ENCODE measurements around the gene CRTC1. TPM values are rescaled to one million over a fixed set of nuclear protein-coding genes. Genes with fewer than 3 reads are reported as not detected.
"Not testable (repeated sequence)": the region's sequence is repeated elsewhere in the genome, so short reads cannot be mapped to it uniquely, and the experiment has no call there.

The CRTC1 gene
- total and polyA plus RNA-seq, 5 donors: 9.2 to 15.1 (median 12.9) TPM

DNA sequence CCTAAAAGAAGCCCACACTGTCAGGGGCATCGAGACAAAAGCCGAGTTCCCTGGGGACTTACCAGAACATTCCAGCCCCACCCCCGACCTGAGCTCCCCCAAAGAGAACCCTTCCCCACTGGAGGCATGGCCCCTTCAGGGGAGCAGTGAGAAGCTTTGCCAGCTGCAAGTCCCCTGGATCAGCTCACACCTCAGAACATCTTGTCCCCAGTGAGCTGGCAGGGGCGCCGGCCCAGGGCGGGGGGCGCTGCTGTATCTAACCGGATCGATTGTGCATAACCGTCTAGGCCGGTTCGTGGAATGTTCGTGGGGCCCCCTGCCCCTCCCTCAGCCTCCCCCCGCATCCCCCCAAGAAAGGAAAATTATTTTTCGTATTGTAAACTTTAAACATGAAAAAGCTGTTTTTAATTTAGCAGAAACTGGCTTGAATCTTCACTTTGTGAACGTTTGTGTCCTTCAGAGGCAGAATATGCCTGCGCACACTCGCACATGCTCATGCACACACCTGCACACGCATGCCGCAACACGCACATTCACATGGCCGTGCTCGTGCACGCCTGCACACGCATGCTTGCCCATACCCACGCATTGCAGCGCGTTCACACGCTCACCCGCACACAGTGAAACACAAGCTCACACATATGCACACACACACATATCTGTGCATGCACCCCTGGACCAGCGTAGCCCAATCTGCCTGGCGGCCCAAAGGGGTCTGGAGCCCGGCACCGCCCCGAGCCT is 12.0 kb upstream of the CRTC1 start:
- intact Hi-C loops (cut with DNase I): loop anchor here in 2 of 4 donors (10.0 kb wide), 1 partner anchor 77 kb away; no protein-coding TSS in a partner anchor
- Histone ChIP-seq H3K4me3 (ENCODE audit: low read length) (no peak overlapping the region), H3K27me3 (ENCODE audit: control insufficient read depth, insufficient read depth) (no peaks in the 10 kb centered on the region), H3K27ac (ENCODE audit: low read length) (no peak overlapping the region), H3K9me3 (ENCODE audit: control insufficient read depth, low read length) (no peaks in the 10 kb centered on the region), H3K4me1 (ENCODE audit: control insufficient read depth, insufficient read depth, low read length) (peaks cover 6% of the 10 kb centered on the region)
- DNase-seq: peak in 1 of 3 donors; percentile 63
- WGBS: 82% methylated on average over 35 of the region's 35 CpGs
- ATAC-seq: peak in 1 of 2 donors; percentile 2

GRCh38 chr19:18672044-18672451 is 11.4 kb upstream of the CRTC1 start:
- ATAC-seq: peak in 1 of 2 donors; percentile 10
- Histone ChIP-seq H3K27ac (ENCODE audit: low read length) (peak overlapping the region; percentile 13), H3K9me3 (ENCODE audit: control insufficient read depth, low read length) (no peaks in the 10 kb centered on the region), H3K27me3 (ENCODE audit: control insufficient read depth, insufficient read depth) (no peaks in the 10 kb centered on the region), H3K4me3 (ENCODE audit: low read length) (no peak overlapping the region), H3K4me1 (ENCODE audit: control insufficient read depth, insufficient read depth, low read length) (peaks cover 6% of the 10 kb centered on the region)
- WGBS: 63% methylated on average over 24 of the region's 24 CpGs
- no peak for DNase-seq
- intact Hi-C loops (cut with DNase I): loop anchor here in 2 of 4 donors (10.0 kb wide), 1 partner anchor 77 kb away; no protein-coding TSS in a partner anchor

DNA sequence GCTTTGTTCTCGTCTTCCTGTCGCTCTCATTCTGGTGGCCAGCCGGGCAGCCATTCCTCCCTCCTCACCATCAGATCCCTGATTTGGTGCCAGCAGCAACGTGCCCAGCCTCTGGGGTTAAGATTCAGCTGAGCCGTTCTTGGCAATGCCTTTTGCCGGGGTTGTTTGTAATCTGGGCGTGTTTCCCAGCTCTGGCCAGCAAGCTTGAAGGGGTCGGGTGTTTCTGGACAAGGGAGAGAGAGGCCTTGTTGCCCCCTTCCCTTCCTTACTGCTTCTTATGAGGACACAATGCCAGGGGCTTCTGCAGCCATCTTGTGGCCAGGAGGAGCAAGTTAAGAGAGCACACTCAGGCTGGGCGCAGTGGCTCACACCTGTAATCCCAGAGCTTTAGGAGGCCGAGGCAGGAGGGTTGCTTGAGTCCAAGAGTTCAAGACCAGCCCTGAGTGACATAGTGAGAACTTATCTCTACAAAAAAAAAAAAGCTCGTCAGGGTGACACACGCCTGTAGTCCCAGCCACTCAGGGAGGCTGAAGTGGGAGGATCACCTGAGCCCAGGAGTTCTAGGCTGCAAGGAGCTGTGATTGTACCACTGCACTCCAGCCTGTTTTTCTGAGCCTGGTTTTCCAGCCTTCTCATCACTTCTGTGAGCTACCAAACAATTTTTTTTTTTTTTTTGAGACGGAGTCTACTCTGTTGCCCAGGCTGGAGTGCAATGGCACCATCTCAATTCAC is 10.7 kb upstream of the CRTC1 start:
- 50% methylated on average over 13 of the region's 13 CpGs for WGBS
- no peaks in the 10 kb centered on the region for H3K9me3 ChIP-seq (ENCODE audit: control insufficient read depth, low read length)
- peaks cover 6% of the 10 kb centered on the region for H3K4me1 ChIP-seq (ENCODE audit: control insufficient read depth, insufficient read depth, low read length)
- H3K27ac ChIP-seq (ENCODE audit: low read length): peak overlapping the region; percentile 13
- H3K27me3 ChIP-seq (ENCODE audit: control insufficient read depth, insufficient read depth): no peaks in the 10 kb centered on the region
- H3K4me3 ChIP-seq (ENCODE audit: low read length): no peak overlapping the region
- ATAC-seq: peak; percentile 12 to 34
- intact Hi-C loops (cut with DNase I): loop anchor here in 2 of 4 donors (10.0 kb wide), 1 partner anchor 78 kb away; no protein-coding TSS in a partner anchor
- peak in 2 of 3 donors; percentile 77 to 79 for DNase-seq

DNA sequence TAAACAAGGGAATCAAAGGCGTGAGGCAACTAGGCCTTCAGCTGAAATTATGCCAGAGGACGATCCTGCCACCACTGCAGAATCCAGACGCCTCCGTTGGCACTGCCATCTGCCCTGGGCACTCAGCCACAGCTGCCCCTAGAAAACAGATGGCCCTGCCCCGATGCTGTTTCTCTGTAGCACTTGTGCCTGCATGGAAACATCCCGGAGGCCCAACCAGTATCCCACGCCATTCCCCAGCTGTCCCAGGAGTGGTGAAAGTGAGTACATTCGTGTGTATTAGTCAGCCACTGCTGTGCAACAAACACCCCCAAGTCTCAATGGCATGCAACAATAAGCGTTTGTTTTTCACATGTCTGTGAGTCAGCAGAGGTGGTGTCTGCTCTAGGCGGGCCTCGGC is 8.9 kb upstream of the CRTC1 start:
- peak; percentile 28 to 56 for ATAC-seq
- peak; percentile 60 to 82 (median 82) for DNase-seq
- 68% methylated on average over 11 of the region's 11 CpGs for WGBS
- H3K4me3 ChIP-seq (ENCODE audit: low read length): no peak overlapping the region
- H3K4me1 ChIP-seq (ENCODE audit: control insufficient read depth, insufficient read depth, low read length): peaks cover 9% of the 10 kb centered on the region
- no peaks in the 10 kb centered on the region for H3K27me3 ChIP-seq (ENCODE audit: control insufficient read depth, insufficient read depth)
- no peaks in the 10 kb centered on the region for H3K9me3 ChIP-seq (ENCODE audit: control insufficient read depth, low read length)
- H3K27ac ChIP-seq (ENCODE audit: low read length): peak overlapping the region; percentile 64
- intact Hi-C loops (cut with DNase I): loop anchor here in 3 of 4 donors (5.0 to 10.0 kb wide), 2 partner anchors 77 to 80 kb away; no protein-coding TSS in a partner anchor

GRCh38 chr19:18675779-18676178 is 7.7 kb upstream of the CRTC1 start:
- Histone ChIP-seq H3K4me1 (ENCODE audit: control insufficient read depth, insufficient read depth, low read length) (peaks cover 9% of the 10 kb centered on the region), H3K9me3 (ENCODE audit: control insufficient read depth, low read length) (no peaks in the 10 kb centered on the region), H3K4me3 (ENCODE audit: low read length) (no peak overlapping the region), H3K27ac (ENCODE audit: low read length) (no peak overlapping the region), H3K27me3 (ENCODE audit: control insufficient read depth, insufficient read depth) (no peaks in the 10 kb centered on the region)
- intact Hi-C loops (cut with DNase I): loop anchor here in 3 of 4 donors (5.0 to 10.0 kb wide), 2 partner anchors 78 to 81 kb away; no protein-coding TSS in a partner anchor
- no peak for DNase-seq
- no peak for ATAC-seq
- WGBS: 52% methylated on average over 5 of the region's 5 CpGs

GRCh38 chr19:18676692-18677091 is 6.8 kb upstream of the CRTC1 start:
- no peak for ATAC-seq
- intact Hi-C loops (cut with DNase I): loop anchor here in 3 of 4 donors (5.0 to 10.0 kb wide), 2 partner anchors 79 to 82 kb away; no protein-coding TSS in a partner anchor

GRCh38 chr19:18677156-18677555 is 6.3 kb upstream of the CRTC1 start:
- 88% methylated on average over 13 of the region's 13 CpGs for WGBS
- DNase-seq (no peak), ATAC-seq (no peak)
- no peaks in the 10 kb centered on the region for H3K27me3 ChIP-seq (ENCODE audit: control insufficient read depth, insufficient read depth)
- intact Hi-C loops (cut with DNase I): loop anchor here in 3 of 4 donors (5.0 to 10.0 kb wide), 2 partner anchors 80 to 82 kb away; no protein-coding TSS in a partner anchor
- no peak overlapping the region for H3K4me3 ChIP-seq (ENCODE audit: low read length)
- no peaks in the 10 kb centered on the region for H3K9me3 ChIP-seq (ENCODE audit: control insufficient read depth, low read length)
- H3K27ac ChIP-seq (ENCODE audit: low read length): no peak overlapping the region
- peaks cover 9% of the 10 kb centered on the region for H3K4me1 ChIP-seq (ENCODE audit: control insufficient read depth, insufficient read depth, low read length)

More at GRCh38 chr19:18676692-18677091, 6.8 kb upstream of the CRTC1 start:
- WGBS: 92% methylated on average over 7 of the region's 7 CpGs
- Histone ChIP-seq H3K9me3 (ENCODE audit: control insufficient read depth, low read length) (no peaks in the 10 kb centered on the region), H3K4me3 (ENCODE audit: low read length) (no peak overlapping the region), H3K27ac (ENCODE audit: low read length) (no peak overlapping the region), H3K4me1 (ENCODE audit: control insufficient read depth, insufficient read depth, low read length) (peaks cover 9% of the 10 kb centered on the region), H3K27me3 (ENCODE audit: control insufficient read depth, insufficient read depth) (no peaks in the 10 kb centered on the region)
- DNase-seq: no peak

DNA sequence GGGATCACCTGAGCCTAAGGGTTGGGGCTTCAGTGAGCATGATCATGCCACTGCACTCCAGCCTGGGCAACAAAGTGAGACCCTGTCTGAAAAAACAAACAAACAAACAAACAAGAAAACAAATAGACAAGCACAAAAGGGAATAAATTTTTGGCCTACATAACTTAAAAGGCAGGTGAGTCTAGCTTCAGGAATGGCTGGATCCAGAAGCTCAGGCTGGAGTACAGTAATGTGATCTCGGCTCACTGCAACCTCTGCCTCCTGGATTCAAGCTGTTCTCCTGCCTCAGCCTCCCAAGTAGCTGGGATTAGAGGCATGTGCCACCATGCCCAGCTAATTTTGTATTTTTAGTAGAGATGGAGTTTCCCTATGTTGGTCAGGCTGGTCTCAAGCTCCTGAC is 3.3 kb upstream of the CRTC1 start:
- not testable (repeated sequence) for H3K4me3 ChIP-seq (ENCODE audit: low read length); H3K9me3 ChIP-seq (ENCODE audit: control insufficient read depth, low read length); ATAC-seq; DNase-seq; H3K4me1 ChIP-seq (ENCODE audit: control insufficient read depth, insufficient read depth, low read length); H3K27ac ChIP-seq (ENCODE audit: low read length); H3K27me3 ChIP-seq (ENCODE audit: control insufficient read depth, insufficient read depth)
- intact Hi-C loops (cut with DNase I): loop anchor here in 1 of 4 donors (10.0 kb wide), 1 partner anchor 165 kb away; no protein-coding TSS in a partner anchor
- WGBS: 97% methylated on average over 1 of the region's 1 CpG

GRCh38 chr19:18682807-18683108 is 722 bp upstream of the CRTC1 start:
- Histone ChIP-seq H3K27ac (ENCODE audit: low read length) (peak overlapping the region; percentile 10), H3K27me3 (ENCODE audit: control insufficient read depth, insufficient read depth) (no peaks in the 10 kb centered on the region), H3K4me3 (ENCODE audit: low read length) (peak overlapping the region; percentile 21), H3K9me3 (ENCODE audit: control insufficient read depth, low read length) (no peaks in the 10 kb centered on the region), H3K4me1 (ENCODE audit: control insufficient read depth, insufficient read depth, low read length) (peaks cover 8% of the 10 kb centered on the region)
- intact Hi-C loops (cut with DNase I): loop anchor here in 1 of 4 donors (10.0 kb wide), 1 partner anchor 162 kb away; no protein-coding TSS in a partner anchor
- DNase-seq (peak in 1 of 3 donors; percentile 1), ATAC-seq (no peak)
- 44% methylated on average over 8 of the region's 8 CpGs for WGBS

GRCh38 chr19:18683958-18684641 is 620 bp downstream of the CRTC1 start:
- 18% methylated on average over 16 of the region's 16 CpGs for WGBS
- DNase-seq (peak in 2 of 3 donors; percentile 34 to 57), ATAC-seq (peak in 1 of 2 donors; percentile 3)
- Histone ChIP-seq H3K27ac (ENCODE audit: low read length) (no peak overlapping the region), H3K4me3 (ENCODE audit: low read length) (peak overlapping the region; percentile 84), H3K9me3 (ENCODE audit: control insufficient read depth, low read length) (no peaks in the 10 kb centered on the region), H3K4me1 (ENCODE audit: control insufficient read depth, insufficient read depth, low read length) (peaks cover 6% of the 10 kb centered on the region), H3K27me3 (ENCODE audit: control insufficient read depth, insufficient read depth) (no peaks in the 10 kb centered on the region)
- intact Hi-C loops (cut with DNase I): loop anchor here in 1 of 4 donors (10.0 kb wide), 1 partner anchor 161 kb away; no protein-coding TSS in a partner anchor

Measured in right cardiac atrium (tissue), 5 donors.